GM12878 (cell line): ENCODE data around the gene MCF2L2. TPM values are rescaled to one million over a fixed set of nuclear protein-coding genes. Genes with fewer than 3 reads are reported as not detected.

ENCODE experiments used
- ATAC-seq: fragments of 200-7000 bp; cut with Tn5 transposase; 3 replicates; pipeline ENCODE4 v1.9.1; 2020; ENCODE audit warnings: mild to moderate bottlenecking, moderate library complexity
- BruUV-seq: library from RNA; stranded (reverse); fragments of 400-500 nt; replicated peaks from 2 replicates; lab custom pipeline; 2021; lab: Mats Ljungman, UMichigan
- CTCF ChIA-PET: fragments of 300-600 bp; sonication (Branson Sonifier 250); formaldehyde crosslinking; extraction: SDS; loops from one replicate; lab custom pipeline; 2021; ENCODE audit warnings: inconsistent platforms; lab: Yijun Ruan, JAX
- POLR2A ChIA-PET: fragments of 350-600 bp; formaldehyde crosslinking; extraction: SDS; loops from one replicate; lab custom pipeline; 2021; ENCODE audit warnings: inconsistent platforms; lab: Charles Lee
- RAD21 ChIA-PET: fragments of 300-600 bp; sonication (Branson Sonifier 250); formaldehyde crosslinking; loops from one replicate; lab custom pipeline; 2023; ENCODE audit warnings: antibody characterized with exemption; ENCODE audit not compliant: unreplicated experiment; lab: Charles Lee
- SMC1A ChIA-PET: fragments of 300-600 bp; sonication (Branson Sonifier 250); formaldehyde crosslinking; loops from one replicate; lab custom pipeline; 2023; ENCODE audit not compliant: unreplicated experiment, uncharacterized antibody; lab: Charles Lee
- DNase-seq: peaks from one replicate; pipeline ENCODE4 v3.0.0-alpha.2; 2011; ENCODE audit warnings: low read depth, low spot score
- FAIRE-seq: peaks from 3 replicates; lab custom pipeline; 2011; peaks lifted over from hg19 to GRCh38; lab: Jason Lieb, UNC
- H2AFZ ChIP-seq: 2 replicates; pipeline ENCODE4 v1.6.0; 2011; ENCODE audit warnings: low read depth, low read length, control low read depth; ENCODE audit not compliant: control insufficient read depth
- H3K27ac ChIP-seq: 2 replicates; pipeline ENCODE4 v1.5.1; 2011; ENCODE audit warnings: control low read depth; ENCODE audit not compliant: control insufficient read depth, insufficient read depth
- H3K27me3 ChIP-seq, 2 experiments: replicated peaks in 1 of 2; 2 replicates each; pipeline versions ENCODE4 v1.6.0 to v1.6.1; 2011; ENCODE audit warnings: low read length in 1 of 2; ENCODE audit not compliant: control insufficient read depth in 2 of 2, insufficient read depth in 2 of 2
- H3K36me3 ChIP-seq, 2 experiments: 2 replicates each; pipeline ENCODE4 v1.5.1; 2011; ENCODE audit warnings: low read length in 1 of 2; ENCODE audit not compliant: control insufficient read depth in 2 of 2, insufficient read depth in 2 of 2
- H3K4me1 ChIP-seq: 2 replicates; pipeline ENCODE4 v1.6.1; 2011; ENCODE audit warnings: mild to moderate bottlenecking, low read length, moderate library complexity, mixed read lengths; ENCODE audit not compliant: control insufficient read depth, insufficient read depth
- H3K4me2 ChIP-seq: 2 replicates; pipeline ENCODE4 v1.6.0; 2011; ENCODE audit warnings: control low read depth; ENCODE audit not compliant: control insufficient read depth, insufficient read depth
- H3K4me3 ChIP-seq: fragments of 200-600 bp; sonication (generic); 2 replicates; pipeline ENCODE4 v1.5.1; 2016
- H3K79me2 ChIP-seq: 2 replicates; pipeline ENCODE4 v1.6.0; 2011; ENCODE audit warnings: low read length; ENCODE audit not compliant: control insufficient read depth, insufficient read depth
- H3K9ac ChIP-seq: 2 replicates; pipeline ENCODE4 v1.8.0; 2011; ENCODE audit warnings: low read length, control low read depth, mixed read lengths; ENCODE audit not compliant: control insufficient read depth, insufficient read depth
- H3K9me3 ChIP-seq: replicated peaks from 3 replicates; pipeline ENCODE4 v1.5.1; 2011; ENCODE audit warnings: mild to moderate bottlenecking, low read length; ENCODE audit not compliant: control insufficient read depth, insufficient read depth
- H4K20me1 ChIP-seq: 2 replicates; pipeline ENCODE4 v1.6.0; 2011; ENCODE audit not compliant: control insufficient read depth, insufficient read depth
- ATF7 ChIP-seq: fragments of 450-650 bp; IDR thresholded peaks from 2 replicates; pipeline ENCODE4 v1.6.1; 2016; ENCODE audit warnings: low read depth, mild to moderate bottlenecking
- CHD2 ChIP-seq: IDR thresholded peaks from 2 replicates; pipeline ENCODE4 v1.6.1; 2011; ENCODE audit warnings: low read depth, low read length, improper control_type of control experiment, borderline replicate concordance
- EP300 ChIP-seq, 2 experiments: fragments of 150-350 bp in 1 of 2; IDR thresholded peaks; 2 replicates each; pipeline ENCODE4 v1.6.1; 2011 to 2012; ENCODE audit warnings: low read depth in 2 of 2, low read length in 2 of 2, borderline replicate concordance in 1 of 2, improper control_type of control experiment in 1 of 2, inconsistent platforms in 1 of 2; ENCODE audit not compliant: control insufficient read depth in 1 of 2
- MTA2 ChIP-seq: fragments of 450-650 bp; IDR thresholded peaks from 2 replicates; pipeline ENCODE4 v1.6.1; 2016; ENCODE audit warnings: low read depth, mild to moderate bottlenecking, moderate library complexity
- NFIC ChIP-seq: IDR thresholded peaks from 2 replicates; pipeline ENCODE4 v1.6.1; 2012; ENCODE audit warnings: low read depth, mild to moderate bottlenecking, inconsistent platforms, low read length, moderate library complexity
- NR2C1 ChIP-seq: fragments of 450-650 bp; IDR thresholded peaks from 2 replicates; pipeline ENCODE4 v1.6.1; 2017; ENCODE audit warnings: antibody characterized with exemption, mild to moderate bottlenecking, moderate library complexity
- NR2C2 ChIP-seq: IDR thresholded peaks from 2 replicates; pipeline ENCODE4 v1.6.1; 2011; ENCODE audit warnings: borderline replicate concordance, low read depth; ENCODE audit not compliant: control insufficient read depth, insufficient read length
- RFX5 ChIP-seq: IDR thresholded peaks from 2 replicates; pipeline ENCODE4 v1.6.1; 2011; ENCODE audit warnings: low read depth, low read length, improper control_type of control experiment
- STAT3 ChIP-seq: IDR thresholded peaks from 2 replicates; pipeline ENCODE4 v1.6.1; 2011; ENCODE audit warnings: low read depth, low read length, improper control_type of control experiment
- SUZ12 ChIP-seq: fragments of 200-600 bp; sonication (generic); IDR thresholded peaks from one replicate; pipeline ENCODE4 v1.6.1; 2018; ENCODE audit warnings: antibody characterized with exemption, mild to moderate bottlenecking; ENCODE audit not compliant: unreplicated experiment
- ZSCAN29 ChIP-seq: fragments of 450-650 bp; IDR thresholded peaks from 2 replicates; pipeline ENCODE4 v1.6.1; 2017; ENCODE audit warnings: mild to moderate bottlenecking, moderate library complexity
- WGBS: methylation state at CpG from one replicate; pipeline ENCODE4 v1.1.6; 2016; ENCODE audit warnings: low lambda C conversion rate; ENCODE audit not compliant: insufficient replicate concordance, insufficient coverage; ENCODE audit errors: missing lambda C conversion rate; 5-methylcytosine and 5-hydroxymethylcytosine counted together
- in situ Hi-C: fragments of 300-500 bp; cut with MboI; formaldehyde crosslinking; loops from 9 replicates; pipeline ENCODE4 v1.14.3; 2018; ENCODE audit warnings: mixed read lengths
- intact Hi-C: fragments of 100-400 bp; cut with micrococcal nuclease; formaldehyde crosslinking; loops from one replicate; pipeline ENCODE4 v1.14.2; 2022; ENCODE audit not compliant: unreplicated experiment
- polyA plus RNA-seq, 11 experiments: library from polyadenylated mRNA; depleted of rRNA in 4 of 11; unstranded in 6 of 11; stranded (reverse) in 5 of 11; fragments of >200 nt; fragmentation: Nextera tagmentation in 4 of 11; fragmentation: Illumina TruSeq in 1 of 11; extraction: Ambion mirVana in 4 of 11; extraction: Trizol in 1 of 11; gene quantifications; 1 replicate in 1 of 11; 2 replicates in 10 of 11; pipeline versions ENCODE4 v1.2.1 to v1.2.3, GENCODE V29; 2011 to 2016; ENCODE audit warnings: inconsistent platforms in 2 of 11, missing spikeins in 2 of 11, low read depth in 1 of 11
- total RNA-seq, 4 experiments: library from RNA; depleted of rRNA in 3 of 4; stranded (reverse); fragments of >200 nt in 3 of 4; fragmentation: Illumina TruSeq in 1 of 4; extraction: Trizol in 1 of 4; gene quantifications; 2 replicates each; pipeline versions ENCODE4 v1.2.1 to v1.2.3, GENCODE V29; 2013 to 2021
- TF ChIP-seq, protein P1 (sequence below): fragments of 450-650 bp; IDR thresholded peaks from 2 replicates; pipeline ENCODE4 v1.6.1; 2017; ENCODE audit warnings: mild to moderate bottlenecking, moderate library complexity
- TF ChIP-seq, protein P2 (sequence below): IDR thresholded peaks from 2 replicates; pipeline ENCODE4 v1.6.1; 2012; ENCODE audit warnings: low read depth, low read length, improper control_type of control experiment
- TF ChIP-seq, protein P3 (sequence below): fragments of 450-650 bp; IDR thresholded peaks from 2 replicates; pipeline ENCODE4 v1.6.1; 2017; ENCODE audit warnings: antibody characterized with exemption, mild to moderate bottlenecking, moderate library complexity

The MCF2L2 gene
- total and polyA plus RNA-seq, 10 of the 15 experiments (the other 5 are each of a cell fraction or from before 2014, with no cell fraction given), result 0.37 to 2.8 (median 1.4) TPM

DNA sequence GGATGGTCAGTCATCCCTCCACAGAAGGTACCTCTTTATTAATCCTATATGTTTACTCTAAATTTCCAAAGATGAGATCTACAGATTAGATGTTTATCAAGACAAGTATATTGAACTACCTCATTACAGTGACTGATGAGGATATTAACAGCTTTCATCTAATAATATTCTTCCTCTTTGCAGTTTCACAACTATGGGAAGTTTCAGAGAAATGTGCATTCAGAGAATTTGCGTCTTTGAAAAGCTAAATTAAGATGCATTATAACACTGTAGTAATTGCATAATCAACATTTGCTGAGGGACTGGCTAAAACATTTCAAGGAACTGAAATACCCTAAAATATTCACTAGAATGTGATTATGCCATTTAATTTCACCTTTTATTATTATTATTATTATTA, 46.7 kb downstream of the MCF2L2 start:
- ATAC-seq (peak; percentile 16), DNase-seq (no peak), FAIRE-seq (no peak)
- Histone ChIP-seq H3K9me3 (no peaks in the 10 kb centered on the region), H2AFZ (no peak overlapping the region), H3K4me2 (no peak overlapping the region), H3K36me3 (no peaks in the 10 kb centered on the region), H3K79me2 (no peaks in the 10 kb centered on the region), H3K4me3 (no peak overlapping the region), H3K9ac (no peak overlapping the region), H4K20me1 (no peaks in the 10 kb centered on the region), H3K27me3 (no peaks in the 10 kb centered on the region), H3K4me1 (peaks cover 7% of the 10 kb centered on the region; the same call in 1 of the 2 replicates), H3K27ac (no peak overlapping the region)
- RAD21 ChIA-PET, result interaction anchor here (0.6 to 7.6 kb wide), 32 partner anchors 10 to 667 kb away, joined by 3 to 256 read pairs (median 4); partner anchors contain the start of genes B3GNT5 and PARL
- POLR2A ChIA-PET, result interaction anchor here (0.7 to 5.3 kb wide), 3 partner anchors 96 to 200 kb away, joined by 3 to 23 read pairs (median 4); no protein-coding TSS in a partner anchor
- no TSS peak for BruUV-seq
- SMC1A ChIA-PET, result interaction anchor here (0.6 to 8.4 kb wide), 40 partner anchors 9 to 667 kb away, joined by 3 to 265 read pairs (median 5); no protein-coding TSS in a partner anchor
- 0% methylated on average over 1 of the region's 1 CpG for WGBS
- CTCF ChIA-PET, result interaction anchor here (0.6 to 9.2 kb wide), 39 partner anchors 8 to 671 kb away, joined by 3 to 400 read pairs (median 6); partner anchors contain the start of genes B3GNT5 and LAMP3
- in situ Hi-C loops, result loop anchor here (5.0 kb wide), 1 partner anchor 199 kb away; no protein-coding TSS in a partner anchor
- intact Hi-C loops, result loop anchor here (1.0 to 2.0 kb wide), 4 partner anchors 197 to 667 kb away; no protein-coding TSS in a partner anchor
- TF ChIP-seq, protein P1, sequence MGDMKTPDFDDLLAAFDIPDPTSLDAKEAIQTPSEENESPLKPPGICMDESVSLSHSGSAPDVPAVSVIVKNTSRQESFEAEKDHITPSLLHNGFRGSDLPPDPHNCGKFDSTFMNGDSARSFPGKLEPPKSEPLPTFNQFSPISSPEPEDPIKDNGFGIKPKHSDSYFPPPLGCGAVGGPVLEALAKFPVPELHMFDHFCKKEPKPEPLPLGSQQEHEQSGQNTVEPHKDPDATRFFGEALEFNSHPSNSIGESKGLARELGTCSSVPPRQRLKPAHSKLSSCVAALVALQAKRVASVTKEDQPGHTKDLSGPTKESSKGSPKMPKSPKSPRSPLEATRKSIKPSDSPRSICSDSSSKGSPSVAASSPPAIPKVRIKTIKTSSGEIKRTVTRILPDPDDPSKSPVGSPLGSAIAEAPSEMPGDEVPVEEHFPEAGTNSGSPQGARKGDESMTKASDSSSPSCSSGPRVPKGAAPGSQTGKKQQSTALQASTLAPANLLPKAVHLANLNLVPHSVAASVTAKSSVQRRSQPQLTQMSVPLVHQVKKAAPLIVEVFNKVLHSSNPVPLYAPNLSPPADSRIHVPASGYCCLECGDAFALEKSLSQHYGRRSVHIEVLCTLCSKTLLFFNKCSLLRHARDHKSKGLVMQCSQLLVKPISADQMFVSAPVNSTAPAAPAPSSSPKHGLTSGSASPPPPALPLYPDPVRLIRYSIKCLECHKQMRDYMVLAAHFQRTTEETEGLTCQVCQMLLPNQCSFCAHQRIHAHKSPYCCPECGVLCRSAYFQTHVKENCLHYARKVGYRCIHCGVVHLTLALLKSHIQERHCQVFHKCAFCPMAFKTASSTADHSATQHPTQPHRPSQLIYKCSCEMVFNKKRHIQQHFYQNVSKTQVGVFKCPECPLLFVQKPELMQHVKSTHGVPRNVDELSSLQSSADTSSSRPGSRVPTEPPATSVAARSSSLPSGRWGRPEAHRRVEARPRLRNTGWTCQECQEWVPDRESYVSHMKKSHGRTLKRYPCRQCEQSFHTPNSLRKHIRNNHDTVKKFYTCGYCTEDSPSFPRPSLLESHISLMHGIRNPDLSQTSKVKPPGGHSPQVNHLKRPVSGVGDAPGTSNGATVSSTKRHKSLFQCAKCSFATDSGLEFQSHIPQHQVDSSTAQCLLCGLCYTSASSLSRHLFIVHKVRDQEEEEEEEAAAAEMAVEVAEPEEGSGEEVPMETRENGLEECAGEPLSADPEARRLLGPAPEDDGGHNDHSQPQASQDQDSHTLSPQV, result no peak
- TF ChIP-seq NR2C2 (no peak), NR2C1 (no peak), ATF7 (0 out of 2 replicates have a peak, but pooled peaks have one; percentile 29), RFX5 (no peak), SUZ12 (no peak), CHD2 (no peak), NFIC (no peak), MTA2 (peak; percentile 40; the same call in 1 of the 2 replicates), ZSCAN29 (no peak), EP300 (IDR thresholded peaks at IDR 0.05; ENCODE audit: borderline replicate concordance in 1 of 2, control insufficient read depth in 1 of 2, low read depth in 2 of 2, low read length in 2 of 2) (0 out of 4 replicates have a peak, but pooled peaks of 1 of the 2 experiments have one; percentile 12), STAT3 (no peak)
- TF ChIP-seq, protein P2, sequence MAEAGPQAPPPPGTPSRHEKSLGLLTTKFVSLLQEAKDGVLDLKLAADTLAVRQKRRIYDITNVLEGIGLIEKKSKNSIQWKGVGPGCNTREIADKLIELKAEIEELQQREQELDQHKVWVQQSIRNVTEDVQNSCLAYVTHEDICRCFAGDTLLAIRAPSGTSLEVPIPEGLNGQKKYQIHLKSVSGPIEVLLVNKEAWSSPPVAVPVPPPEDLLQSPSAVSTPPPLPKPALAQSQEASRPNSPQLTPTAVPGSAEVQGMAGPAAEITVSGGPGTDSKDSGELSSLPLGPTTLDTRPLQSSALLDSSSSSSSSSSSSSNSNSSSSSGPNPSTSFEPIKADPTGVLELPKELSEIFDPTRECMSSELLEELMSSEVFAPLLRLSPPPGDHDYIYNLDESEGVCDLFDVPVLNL, result no peak
- TF ChIP-seq, protein P3, sequence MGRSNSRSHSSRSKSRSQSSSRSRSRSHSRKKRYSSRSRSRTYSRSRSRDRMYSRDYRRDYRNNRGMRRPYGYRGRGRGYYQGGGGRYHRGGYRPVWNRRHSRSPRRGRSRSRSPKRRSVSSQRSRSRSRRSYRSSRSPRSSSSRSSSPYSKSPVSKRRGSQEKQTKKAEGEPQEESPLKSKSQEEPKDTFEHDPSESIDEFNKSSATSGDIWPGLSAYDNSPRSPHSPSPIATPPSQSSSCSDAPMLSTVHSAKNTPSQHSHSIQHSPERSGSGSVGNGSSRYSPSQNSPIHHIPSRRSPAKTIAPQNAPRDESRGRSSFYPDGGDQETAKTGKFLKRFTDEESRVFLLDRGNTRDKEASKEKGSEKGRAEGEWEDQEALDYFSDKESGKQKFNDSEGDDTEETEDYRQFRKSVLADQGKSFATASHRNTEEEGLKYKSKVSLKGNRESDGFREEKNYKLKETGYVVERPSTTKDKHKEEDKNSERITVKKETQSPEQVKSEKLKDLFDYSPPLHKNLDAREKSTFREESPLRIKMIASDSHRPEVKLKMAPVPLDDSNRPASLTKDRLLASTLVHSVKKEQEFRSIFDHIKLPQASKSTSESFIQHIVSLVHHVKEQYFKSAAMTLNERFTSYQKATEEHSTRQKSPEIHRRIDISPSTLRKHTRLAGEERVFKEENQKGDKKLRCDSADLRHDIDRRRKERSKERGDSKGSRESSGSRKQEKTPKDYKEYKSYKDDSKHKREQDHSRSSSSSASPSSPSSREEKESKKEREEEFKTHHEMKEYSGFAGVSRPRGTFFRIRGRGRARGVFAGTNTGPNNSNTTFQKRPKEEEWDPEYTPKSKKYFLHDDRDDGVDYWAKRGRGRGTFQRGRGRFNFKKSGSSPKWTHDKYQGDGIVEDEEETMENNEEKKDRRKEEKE, result no peak
